Right ventricle myocardium superior (tissue), 1 donor: ENCODE results near the gene GRIK3. TPM values are rescaled to one million over a fixed set of nuclear protein-coding genes. Genes with fewer than 3 reads are reported as not detected.

ENCODE experiments used
- ATAC-seq: fragments of 200-7000 bp; cut with Tn5 transposase; one replicate; pipeline ENCODE4 v1.9.1; 2020; ENCODE audit warnings: mild to moderate bottlenecking; ENCODE audit not compliant: poor library complexity
- DNase-seq: peaks from one replicate; pipeline ENCODE4 v3.0.0-alpha.2; 2020
- intact Hi-C: fragments of 100-400 bp; cut with DNase I; formaldehyde crosslinking; loops from one replicate; pipeline ENCODE4 v1.11.2; 2022
- total RNA-seq: library from RNA; stranded (reverse); fragmentation: NEBNext Ultra II Directional; extraction: Animal tissue kit (Norgen Biotek cat#: 25700); gene quantifications from one replicate; pipeline ENCODE4 v1.2.1, GENCODE V29; 2021
- donor health status: DM: no; HTN: yes; CAD: no; lungs with severe emphysema.

GRIK3 gene
- total RNA-seq, 1 donor from 2014 or later, result 0.91 TPM

- DNase-seq (no peak), ATAC-seq (peak; percentile 27)
- intact Hi-C loops, result no loop called here
These were observed 5.2 kb downstream of the GRIK3 start for GRCh38 chr1:37028981-37029617.

- intact Hi-C loops, result no loop called here
- ATAC-seq (no peak), DNase-seq (no peak)
These were observed 12.8 kb downstream of the GRIK3 start for GRCh38 chr1:37021502-37021901.

GRCh38 chr1:37020653-37021277 is 13.6 kb downstream of the GRIK3 start:
- DNase-seq, result no peak
- no peak for ATAC-seq
- intact Hi-C loops, result no loop called here

- intact Hi-C loops, result no loop called here
- ATAC-seq, result no peak
- DNase-seq, result no peak
These were observed 15.8 kb downstream of the GRIK3 start for GRCh38 chr1:37018510-37018909.

GRCh38 chr1:37017720-37018119 is 16.6 kb downstream of the GRIK3 start:
- ATAC-seq (no peak), DNase-seq (no peak)
- intact Hi-C loops, result no loop called here

- ATAC-seq, result no peak
- DNase-seq, result no peak
- intact Hi-C loops, result no loop called here
These were observed 18.2 kb downstream of the GRIK3 start for GRCh38 chr1:37016121-37016520.

GRCh38 chr1:37015713-37016112 is 18.6 kb downstream of the GRIK3 start:
- DNase-seq (no peak), ATAC-seq (no peak)
- intact Hi-C loops, result no loop called here

GRCh38 chr1:37012226-37012625 is 22.1 kb downstream of the GRIK3 start:
- no peak for ATAC-seq
- no peak for DNase-seq
- intact Hi-C loops, result no loop called here

GRCh38 chr1:37010011-37010410 is 24.3 kb downstream of the GRIK3 start:
- ATAC-seq (no peak), DNase-seq (no peak)
- intact Hi-C loops, result no loop called here

- intact Hi-C loops, result no loop called here
- DNase-seq, result no peak
These were observed 24.8 kb downstream of the GRIK3 start for GRCh38 chr1:37009521-37009920.

GRCh38 chr1:37006132-37006868 is 28.0 kb downstream of the GRIK3 start:
- no peak for DNase-seq
- intact Hi-C loops, result no loop called here
- peak; percentile 95 for ATAC-seq

More at GRCh38 chr1:37009521-37009920, 24.8 kb downstream of the GRIK3 start:
- no peak for ATAC-seq

- ATAC-seq (no peak), DNase-seq (no peak)
- intact Hi-C loops, result no loop called here
These were observed 31.4 kb downstream of the GRIK3 start for GRCh38 chr1:37002898-37003297.

- DNase-seq (no peak), ATAC-seq (no peak)
- intact Hi-C loops, result no loop called here
These were observed 32.6 kb downstream of the GRIK3 start for GRCh38 chr1:37001703-37002102.

GRCh38 chr1:36996106-36996505 is 38.2 kb downstream of the GRIK3 start:
- DNase-seq (no peak), ATAC-seq (no peak)
- intact Hi-C loops, result no loop called here

GRCh38 chr1:36994868-36995267 is 39.4 kb downstream of the GRIK3 start:
- ATAC-seq (no peak), DNase-seq (no peak)
- intact Hi-C loops, result no loop called here

- DNase-seq, result no peak
- intact Hi-C loops, result no loop called here
- no peak for ATAC-seq
These were observed 40.0 kb downstream of the GRIK3 start for GRCh38 chr1:36994294-36994693.

GRCh38 chr1:36992139-36992943 is 42.0 kb downstream of the GRIK3 start:
- ATAC-seq (no peak), DNase-seq (no peak)
- intact Hi-C loops, result no loop called here

GRCh38 chr1:36991551-36991950 is 42.8 kb downstream of the GRIK3 start:
- peak; percentile 32 for ATAC-seq
- intact Hi-C loops, result no loop called here

GRCh38 chr1:36990928-36991327 is 43.4 kb downstream of the GRIK3 start:
- DNase-seq, result no peak
- intact Hi-C loops, result no loop called here
- no peak for ATAC-seq

More at GRCh38 chr1:36991551-36991950, 42.8 kb downstream of the GRIK3 start:
- no peak for DNase-seq
